HCT116 (cell line): Measurements from ENCODE around the gene LY86.

Experiments
- CTCF ChIP-seq, 3 experiments: fragments of 200-600 bp in 1 of 3; sonication (generic) in 1 of 3; IDR thresholded peaks in 2 of 3; conservative IDR thresholded peaks in 1 of 3; 2 replicates each; pipeline ENCODE4 v1.5.1; 2012 to 2017; ENCODE audit warnings: low read depth in 2 of 3, low read length in 2 of 3, antibody characterized with exemption in 1 of 3, borderline replicate concordance in 1 of 3, control low read depth in 1 of 3, mild to moderate bottlenecking in 1 of 3, mixed read lengths in 1 of 3, mixed run types in 1 of 3, moderate library complexity in 1 of 3; ENCODE audit not compliant: insufficient read depth in 1 of 3
- EZH2 ChIP-seq: fragments of 200-600 bp; sonication (generic); IDR thresholded peaks from 2 replicates; pipeline ENCODE4 v1.6.1; 2017; ENCODE audit warnings: antibody characterized with exemption, mixed run types
- JUND ChIP-seq: IDR thresholded peaks from 2 replicates; pipeline ENCODE4 v1.6.1; 2012
- POLR2A ChIP-seq: IDR thresholded peaks from 2 replicates; pipeline ENCODE4 v1.7.0; 2011; ENCODE audit warnings: borderline replicate concordance; ENCODE audit not compliant: insufficient read depth, insufficient read length; ENCODE audit errors: extremely low read depth
- YY1 ChIP-seq: IDR thresholded peaks from 2 replicates; pipeline ENCODE4 v1.6.1; 2011; ENCODE audit warnings: low read length, low read depth, moderate library complexity, mild to moderate bottlenecking; ENCODE audit not compliant: insufficient replicate concordance; ENCODE audit errors: extremely low read depth

DNA sequence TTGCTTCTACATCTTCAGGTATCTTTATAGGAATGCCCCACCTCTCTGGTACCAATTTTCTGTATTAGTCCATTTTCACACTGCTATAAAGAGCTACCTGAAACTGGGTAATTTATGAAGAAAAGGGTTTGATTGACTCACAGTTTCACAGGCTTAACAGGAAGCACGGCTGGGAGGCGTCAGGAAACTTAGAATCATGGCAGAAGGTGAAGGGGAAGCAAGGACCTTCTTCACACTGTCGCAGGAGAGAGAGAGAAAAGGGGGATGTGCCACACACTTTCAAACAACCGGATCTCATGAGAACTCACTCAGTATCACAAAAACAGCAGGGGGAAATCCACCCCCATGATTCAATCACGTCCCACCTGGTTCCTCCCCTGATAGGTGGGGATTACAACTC, 24.4 kb upstream of the LY86 start:
- no peak for TF ChIP-seq CTCF (IDR thresholded peaks at IDR 0.05 in 2 of 3, conservative IDR thresholded peaks at IDR 0.05 in 1 of 3; ENCODE audit: borderline replicate concordance in 1 of 3, insufficient read depth in 1 of 3, low read depth in 2 of 3, low read length in 2 of 3)
- TF ChIP-seq POLR2A, result no peak
- TF ChIP-seq JUND, result no peak
- no peak for TF ChIP-seq YY1
- TF ChIP-seq EZH2, result no peak
